ENCODE data around the gene ROGDI.

- TF ChIP-seq EZH2 (optimal IDR thresholded peaks at IDR 0.05; ENCODE audit: low read depth, low read length) (no peak), CTCF (IDR thresholded peaks at IDR 0.05; ENCODE audit: low read length) (no peak)
These were observed 44.1 kb upstream of the ROGDI start for GRCh38 chr16:4846503-4846900.

Measured in MM.1S (cell line).